ENCODE results near the gene CELA1. TPM values are rescaled to one million over a fixed set of nuclear protein-coding genes. Genes with fewer than 3 reads are reported as not detected.

Gene CELA1
- total and polyA plus RNA-seq, 10 of the 15 experiments (the other 5 are each of a cell fraction or from before 2014, with no cell fraction given) = not detected

DNA sequence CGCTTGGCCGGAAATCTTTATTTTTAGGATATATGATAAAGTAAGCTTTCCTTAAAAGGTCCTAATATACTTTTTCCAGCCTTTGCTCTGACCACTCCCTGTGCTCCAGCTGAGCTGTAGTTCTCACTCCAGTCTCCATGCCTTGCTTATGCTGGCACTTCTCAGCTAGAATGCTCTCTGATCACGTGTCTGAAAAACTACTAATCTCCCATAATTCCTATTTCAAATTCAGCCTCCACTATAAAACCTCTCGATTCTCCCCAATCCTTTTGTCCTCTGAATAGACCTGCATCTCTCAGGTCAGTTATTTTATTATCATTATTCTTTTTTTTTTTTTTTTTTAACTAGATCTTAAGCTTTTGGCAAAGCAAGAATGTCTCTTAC, 26.2 kb downstream of the CELA1 start (continued):
- TF ChIP-seq CUX1 (IDR thresholded peaks at IDR 0.05; ENCODE audit: insufficient replicate concordance, low read depth, low read length) (no peak), CREB1 (IDR thresholded peaks at IDR 0.05; ENCODE audit: low read depth) (no peak), SIN3A (IDR thresholded peaks at IDR 0.05; ENCODE audit: low read depth, low read length) (no peak), PRDM15 (CRISPR knock-in tag; IDR thresholded peaks at IDR 0.05) (no peak)
